A673 (cell line): ENCODE data around the gene PRKCH.

Experiments used
- CTCF ChIP-seq: fragments of 300-800, 200-600 bp; sonication (generic); conservative IDR thresholded peaks from 2 replicates; pipeline ENCODE4 v1.5.1; 2017; ENCODE audit warnings: low read depth, mild to moderate bottlenecking, antibody characterized with exemption, low read length, moderate library complexity, mixed read lengths
- EZH2 ChIP-seq: fragments of 200-600 bp; sonication (generic); IDR thresholded peaks from 2 replicates; pipeline ENCODE4 v1.6.1; 2017; ENCODE audit warnings: borderline replicate concordance, low read depth, mild to moderate bottlenecking, mixed read lengths, antibody characterized with exemption, low read length; ENCODE audit not compliant: poor library complexity, severe bottlenecking

GRCh38 chr14:61443481-61443880 is 122.1 kb downstream of the PRKCH start:
- TF ChIP-seq CTCF (no peak), EZH2 (no peak)
